IPS-18c (cell line): ENCODE measurements around the gene ARNT2.

Source experiments
- H3K4me3 ChIP-seq: 2 replicates; pipeline ENCODE4 v1.7.0; 2013; ENCODE audit warnings: low read depth, mild to moderate bottlenecking, low read length, moderate library complexity; ENCODE audit not compliant: insufficient read depth
- H3K9me3 ChIP-seq: one replicate; pipeline ENCODE4 v1.6.1; 2013; ENCODE audit warnings: mild to moderate bottlenecking, low read length, moderate library complexity; ENCODE audit not compliant: control insufficient read depth, insufficient read depth

ARNT2 gene

DNA sequence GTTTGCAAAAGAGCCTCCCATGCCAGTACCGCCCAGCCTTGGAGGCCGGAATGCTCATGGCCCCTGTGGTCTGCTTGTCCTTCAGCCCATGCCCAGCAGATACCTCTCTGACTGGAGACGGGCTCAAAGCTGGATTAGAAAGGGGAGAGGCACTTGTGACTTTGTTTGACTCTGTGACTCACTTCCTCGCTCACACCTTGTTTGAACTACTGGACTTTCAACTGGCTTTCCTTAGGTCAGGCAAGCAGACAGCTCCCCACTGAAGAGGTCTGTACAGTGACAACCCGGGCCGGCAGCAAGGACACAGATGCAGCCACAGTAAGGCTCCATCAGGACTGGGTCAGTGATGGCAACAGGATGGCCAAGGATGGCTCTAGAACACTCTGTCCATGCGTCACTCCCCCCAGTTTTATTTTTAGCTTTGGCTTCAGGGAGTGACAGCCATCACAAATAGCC is 192.4 kb downstream of the ARNT2 start:
- no peaks in the 10 kb centered on the region for H3K9me3 ChIP-seq
- H3K4me3 ChIP-seq, result no peak overlapping the region

DNA sequence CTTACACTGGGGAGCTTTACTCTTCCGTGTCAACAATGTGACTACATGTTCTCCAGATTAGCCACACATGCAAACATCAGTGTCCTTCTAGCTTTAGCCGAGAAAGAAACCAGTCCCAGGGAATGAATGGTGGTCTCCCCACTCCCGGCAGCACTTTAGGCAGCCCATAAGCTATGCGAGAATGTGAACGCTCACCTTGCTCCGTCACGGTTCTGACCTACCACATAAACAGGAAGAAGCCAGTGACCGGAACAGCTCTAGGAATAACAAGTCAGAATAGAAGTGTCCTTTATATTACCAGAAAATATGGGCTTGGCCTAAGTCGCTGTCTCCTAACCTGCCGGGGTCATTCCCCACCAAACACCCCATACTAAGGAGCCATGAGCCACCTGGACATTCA is 192.9 kb downstream of the ARNT2 start:
- Histone ChIP-seq H3K9me3 (no peaks in the 10 kb centered on the region), H3K4me3 (no peak overlapping the region)

- H3K9me3 ChIP-seq, result no peaks in the 10 kb centered on the region
- no peak overlapping the region for H3K4me3 ChIP-seq
Measured at GRCh38 chr15:80599359-80599758, 195.2 kb downstream of the ARNT2 start.

GRCh38 chr15:80600626-80601025 is 196.4 kb downstream of the ARNT2 start:
- no peaks in the 10 kb centered on the region for H3K9me3 ChIP-seq
- H3K4me3 ChIP-seq, result no peak overlapping the region

GRCh38 chr15:80601256-80601655 is 197.1 kb downstream of the ARNT2 start:
- Histone ChIP-seq H3K4me3 (no peak overlapping the region), H3K9me3 (no peaks in the 10 kb centered on the region)

- Histone ChIP-seq H3K9me3 (no peaks in the 10 kb centered on the region), H3K4me3 (no peak overlapping the region)
Measured at GRCh38 chr15:80604583-80605575, 200.7 kb downstream of the ARNT2 start.

GRCh38 chr15:80605591-80606150 is 201.5 kb downstream of the ARNT2 start:
- Histone ChIP-seq H3K4me3 (no peak overlapping the region), H3K9me3 (no peaks in the 10 kb centered on the region)

GRCh38 chr15:80606511-80607071 is 202.4 kb downstream of the ARNT2 start:
- H3K9me3 ChIP-seq, result no peaks in the 10 kb centered on the region
- no peak overlapping the region for H3K4me3 ChIP-seq

- Histone ChIP-seq H3K9me3 (no peaks in the 10 kb centered on the region), H3K4me3 (no peak overlapping the region)
Measured at GRCh38 chr15:80607287-80607980, 203.3 kb downstream of the ARNT2 start.

DNA sequence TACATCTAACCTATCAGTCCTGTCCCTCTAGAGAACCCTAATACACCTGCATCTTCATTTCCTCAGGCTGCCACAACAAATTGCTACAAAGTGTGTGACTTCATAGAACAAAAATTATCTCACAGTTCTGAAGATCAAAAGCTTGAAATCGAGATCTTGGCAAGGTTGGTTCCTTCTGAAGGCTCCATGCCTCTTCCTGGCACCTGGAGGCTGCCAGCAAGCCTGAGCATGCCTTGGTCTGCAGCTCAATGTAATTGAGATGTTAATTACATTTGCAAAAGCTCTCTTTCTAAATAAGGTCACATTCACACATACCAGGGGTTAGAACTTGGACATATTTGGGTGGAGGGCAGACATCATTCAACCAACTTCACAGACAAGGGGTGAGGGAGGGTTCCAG is 204.5 kb downstream of the ARNT2 start:
- Histone ChIP-seq H3K9me3 (no peaks in the 10 kb centered on the region), H3K4me3 (no peak overlapping the region)

DNA sequence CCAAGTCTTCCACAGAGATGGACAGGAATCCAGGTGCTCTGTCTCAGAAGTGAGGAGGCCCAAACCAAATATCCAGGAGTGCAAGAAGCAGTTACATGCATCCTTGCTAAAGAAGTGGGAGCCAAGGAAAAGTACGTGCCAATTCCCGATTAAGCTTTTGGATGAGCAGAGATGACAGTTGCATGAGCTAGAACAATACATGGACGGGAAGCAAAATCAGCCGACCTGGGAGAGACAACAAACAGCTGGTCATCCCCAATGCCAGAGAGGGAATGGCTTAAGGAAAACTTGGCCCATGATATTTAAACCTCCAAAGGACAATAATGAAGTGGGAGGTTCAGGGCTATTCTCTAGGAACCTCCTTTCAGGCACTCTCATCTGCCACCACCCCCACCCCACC is 204.9 kb downstream of the ARNT2 start:
- Histone ChIP-seq H3K9me3 (no peaks in the 10 kb centered on the region), H3K4me3 (no peak overlapping the region)

DNA sequence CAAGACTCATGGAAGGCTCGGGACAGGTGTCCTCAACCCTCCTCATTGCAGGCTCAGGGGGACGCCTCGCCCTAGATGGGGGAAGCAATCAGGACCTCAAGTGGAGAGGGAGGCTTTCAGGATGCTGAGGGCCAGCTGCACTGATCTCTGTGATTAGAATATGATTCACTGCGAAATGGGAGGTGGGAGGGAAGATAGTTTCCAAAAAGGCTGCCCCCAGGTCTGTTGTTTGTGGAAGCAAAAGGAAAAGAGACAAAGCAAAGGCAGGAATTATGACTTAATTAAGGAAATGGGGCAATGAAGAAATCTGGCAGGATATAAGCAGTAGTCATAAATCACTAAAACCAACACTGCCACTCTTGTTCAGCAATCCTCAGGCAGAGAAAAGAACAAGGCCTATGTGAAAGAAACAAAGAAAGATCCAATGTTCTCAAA is 205.3 kb downstream of the ARNT2 start:
- H3K9me3 ChIP-seq, result no peaks in the 10 kb centered on the region
- no peak overlapping the region for H3K4me3 ChIP-seq

DNA sequence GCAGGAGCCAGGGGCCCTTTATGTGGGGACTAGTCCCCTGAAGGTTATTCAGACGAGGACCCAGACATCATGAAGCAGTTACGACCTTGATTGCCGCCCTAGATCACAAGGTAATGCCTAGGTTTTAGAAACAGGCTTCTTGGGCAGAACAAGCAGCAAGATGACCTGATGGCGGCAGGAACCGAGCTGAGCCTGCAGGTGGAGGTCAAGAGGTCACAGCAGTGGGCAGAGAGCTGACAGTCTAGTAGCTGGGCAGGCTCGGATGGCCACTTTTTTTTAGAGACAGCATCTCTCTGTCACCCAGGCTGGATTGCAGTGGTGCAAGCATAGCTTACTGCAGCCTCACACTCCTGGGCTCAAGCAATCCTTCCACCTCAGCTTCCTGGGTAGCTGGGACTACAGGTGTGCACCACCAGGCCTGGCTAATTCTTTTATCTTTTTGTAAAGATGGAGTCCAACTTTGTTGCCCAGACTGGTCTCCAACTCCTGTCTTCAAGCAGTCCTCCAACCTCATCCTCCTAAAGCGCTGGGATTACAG is 207.4 kb downstream of the ARNT2 start:
- Histone ChIP-seq H3K9me3 (no peaks in the 10 kb centered on the region), H3K4me3 (no peak overlapping the region)

DNA sequence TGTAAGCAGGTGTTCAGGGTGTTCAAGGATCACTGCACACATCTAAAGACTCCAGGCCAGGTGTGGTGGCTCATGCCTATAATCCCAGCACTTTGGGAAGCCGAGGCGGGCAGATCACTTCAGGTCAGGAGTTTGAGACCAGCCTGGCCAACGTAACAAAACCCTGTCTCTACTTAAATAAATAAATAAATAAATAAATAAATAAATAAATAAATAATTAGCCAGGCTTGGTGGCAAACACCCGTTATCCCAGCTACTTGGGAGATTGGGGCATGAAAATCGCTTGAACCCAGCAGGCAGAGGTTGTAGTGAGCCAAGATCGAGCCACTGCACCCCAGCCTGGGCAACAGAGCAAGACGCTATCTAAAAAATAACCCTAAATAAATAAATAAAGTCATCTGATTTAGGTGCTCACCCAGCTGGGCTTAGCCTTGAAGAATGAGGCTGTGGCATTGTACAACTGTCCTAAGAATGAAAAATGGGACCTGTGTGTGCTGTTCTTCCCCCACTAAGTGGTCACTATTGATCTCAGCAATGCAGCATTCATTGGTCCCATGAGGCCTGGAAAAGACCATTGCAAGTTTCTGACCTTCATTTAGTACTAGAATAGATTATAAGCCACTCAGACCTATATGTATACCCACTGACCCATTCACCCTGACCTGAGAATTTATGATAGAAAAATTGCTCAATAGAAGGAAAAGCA is 208.1 kb downstream of the ARNT2 start:
- Histone ChIP-seq H3K4me3 (no peak overlapping the region), H3K9me3 (no peaks in the 10 kb centered on the region)

GRCh38 chr15:80613762-80614365 is 209.7 kb downstream of the ARNT2 start:
- Histone ChIP-seq H3K4me3 (no peak overlapping the region), H3K9me3 (no peaks in the 10 kb centered on the region)

DNA sequence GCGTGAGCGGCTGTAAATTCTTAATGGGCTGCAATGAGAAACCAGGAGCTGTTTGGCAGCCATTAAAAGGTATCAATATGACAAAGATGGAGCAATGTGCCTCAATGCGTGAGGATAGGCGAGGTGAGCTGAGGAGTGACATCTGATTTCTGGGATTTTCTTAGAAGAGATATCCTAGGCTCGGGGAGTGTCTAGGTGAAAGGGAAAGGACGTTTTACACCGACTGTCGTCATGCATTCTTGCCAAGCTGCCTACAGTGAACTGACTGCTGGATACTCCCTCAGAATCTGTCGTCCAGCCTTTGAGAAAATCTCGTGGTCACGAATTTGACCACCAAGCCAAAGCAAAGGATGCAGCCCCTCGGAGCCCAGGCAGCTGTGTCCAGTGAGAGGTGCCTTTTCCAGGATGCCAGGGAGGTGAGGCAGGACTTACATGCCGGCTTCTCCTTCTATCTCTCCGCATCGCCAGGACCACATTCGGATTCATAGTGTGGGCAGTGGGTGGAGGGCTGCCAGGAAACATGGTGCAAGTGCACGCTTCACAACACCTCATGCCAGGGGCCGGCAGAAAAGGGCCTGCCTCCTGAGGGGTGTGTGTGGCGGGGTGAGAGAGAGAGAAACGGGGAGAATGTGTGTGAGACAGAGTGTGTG is 210.7 kb downstream of the ARNT2 start:
- Histone ChIP-seq H3K9me3 (no peaks in the 10 kb centered on the region), H3K4me3 (no peak overlapping the region)
